ENCODE data around the gene DPP6.

- TF ChIP-seq CTCF (IDR thresholded peaks at IDR 0.05) (no peak), YY1 (IDR thresholded peaks at IDR 0.05; ENCODE audit: low read depth) (no peak)
- TF ChIP-seq, protein P1, sequence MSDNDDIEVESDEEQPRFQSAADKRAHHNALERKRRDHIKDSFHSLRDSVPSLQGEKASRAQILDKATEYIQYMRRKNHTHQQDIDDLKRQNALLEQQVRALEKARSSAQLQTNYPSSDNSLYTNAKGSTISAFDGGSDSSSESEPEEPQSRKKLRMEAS (IDR thresholded peaks at IDR 0.05; ENCODE audit: low read depth), result no peak
Measured at GRCh38 chr7:154881526-154881925, 829.3 kb downstream of the DPP6 start.
